Breast epithelium (tissue), 3 donors: ENCODE data around the gene ADGRL4.

Experiments used
- CTCF ChIP-seq, 3 donors: fragments of 450-650 bp; IDR thresholded peaks; one replicate each; pipeline ENCODE4 v1.5.1; 2016 to 2017; ENCODE audit warnings: antibody characterized with exemption in 3 of 3, mild to moderate bottlenecking in 3 of 3, moderate library complexity in 3 of 3
- POLR2A ChIP-seq: fragments of 450-650 bp; IDR thresholded peaks from one replicate; pipeline ENCODE4 v1.6.1; 2016; ENCODE audit warnings: antibody characterized with exemption, mild to moderate bottlenecking, moderate library complexity

GRCh38 chr1:79040424-79041082 lies 34.0 kb upstream of the ADGRL4 start:
- TF ChIP-seq CTCF (IDR thresholded peaks at IDR 0.05): no peak
- no peak for TF ChIP-seq POLR2A
